HG03039 (cell line): ENCODE data around the gene ELF1.
A peak's percentile ranks its signal among the peaks of the same experiment; 100 is the strongest.
"Not testable (repeated sequence)": the region's sequence is repeated elsewhere in the genome, so short reads cannot be mapped to it uniquely, and the experiment has no call there.

Experiments used
- ATAC-seq: cut with Tn5 transposase; IDR thresholded peaks from one replicate; pipeline ENCODE4 v1.9.1; 2021; ENCODE audit warnings: mild to moderate bottlenecking, moderate library complexity; ENCODE audit not compliant: unreplicated experiment

ELF1 gene

GRCh38 chr13:40960716-40961115 lies 58.4 kb downstream of the ELF1 start:
- no peak for ATAC-seq

- ATAC-seq: no peak
Measured at GRCh38 chr13:40958655-40959054, 60.5 kb downstream of the ELF1 start.

GRCh38 chr13:40946485-40946884 lies 72.6 kb downstream of the ELF1 start:
- no peak for ATAC-seq

GRCh38 chr13:40943073-40943472 lies 76.0 kb downstream of the ELF1 start:
- ATAC-seq: no peak

- no peak for ATAC-seq
Measured at GRCh38 chr13:40941581-40941980, 77.5 kb downstream of the ELF1 start.

GRCh38 chr13:40940841-40941240 lies 78.3 kb downstream of the ELF1 start:
- no peak for ATAC-seq

GRCh38 chr13:40933508-40934204 lies 85.5 kb downstream of the ELF1 start:
- ATAC-seq: no peak

GRCh38 chr13:40932252-40932651 lies 86.9 kb downstream of the ELF1 start:
- ATAC-seq: no peak

GRCh38 chr13:40931719-40932118 lies 87.4 kb downstream of the ELF1 start:
- ATAC-seq: no peak

- ATAC-seq: not testable (repeated sequence)
Measured at GRCh38 chr13:40929883-40930282, 89.2 kb downstream of the ELF1 start.

- ATAC-seq: no peak
Measured at GRCh38 chr13:40928980-40929379, 90.1 kb downstream of the ELF1 start.

- no peak for ATAC-seq
Measured at GRCh38 chr13:40927929-40928328, 91.2 kb downstream of the ELF1 start.

- no peak for ATAC-seq
Measured at GRCh38 chr13:40923867-40924266, 95.2 kb downstream of the ELF1 start.

GRCh38 chr13:40922437-40923040 lies 96.6 kb downstream of the ELF1 start:
- ATAC-seq: no peak

GRCh38 chr13:40920826-40921225 lies 98.3 kb downstream of the ELF1 start:
- no peak for ATAC-seq

- not testable (repeated sequence) for ATAC-seq
Measured at GRCh38 chr13:40919901-40920300, 99.2 kb downstream of the ELF1 start.

GRCh38 chr13:40916207-40916998 lies 102.7 kb downstream of the ELF1 start:
- no peak for ATAC-seq

- ATAC-seq: not testable (repeated sequence)
Measured at GRCh38 chr13:40914863-40915262, 104.3 kb downstream of the ELF1 start.

- ATAC-seq: no peak
Measured at GRCh38 chr13:40911341-40911740, 107.8 kb downstream of the ELF1 start.

- peak; percentile 83 for ATAC-seq
Measured at GRCh38 chr13:40910324-40911050, 108.6 kb downstream of the ELF1 start.

- not testable (repeated sequence) for ATAC-seq
Measured at GRCh38 chr13:40909541-40910200, 109.4 kb downstream of the ELF1 start.
